Ectodermal cell (in vitro differentiated cells): ENCODE results near the gene GPRC5B.

Experiments used
- H3K27ac ChIP-seq: 2 replicates; pipeline ENCODE4 v1.7.0; 2013; ENCODE audit warnings: mild to moderate bottlenecking, low read depth, low read length; ENCODE audit not compliant: insufficient read depth, poor library complexity, severe bottlenecking
- H3K27me3 ChIP-seq: 2 replicates; pipeline ENCODE4 v1.7.0; 2013; ENCODE audit warnings: mild to moderate bottlenecking, low read length; ENCODE audit not compliant: insufficient read depth, control insufficient read depth, poor library complexity, severe bottlenecking
- H3K36me3 ChIP-seq: one replicate; pipeline ENCODE4 v1.7.0; 2013; ENCODE audit warnings: low read length; ENCODE audit not compliant: control insufficient read depth, insufficient read depth
- H3K4me1 ChIP-seq: one replicate; pipeline ENCODE4 v1.7.0; 2013; ENCODE audit warnings: low read length; ENCODE audit not compliant: control insufficient read depth, insufficient read depth
- H3K4me3 ChIP-seq: 2 replicates; pipeline ENCODE4 v1.7.0; 2013; ENCODE audit warnings: low read depth, low read length, control low read depth; ENCODE audit not compliant: insufficient read depth
- H3K9me3 ChIP-seq: 2 replicates; pipeline ENCODE4 v1.7.0; 2013; ENCODE audit warnings: mild to moderate bottlenecking, low read length, moderate library complexity; ENCODE audit not compliant: control insufficient read depth
- WGBS, 2 experiments: methylation state at CpG; one replicate each; pipeline ENCODE4 v1.1.7; 2013; ENCODE audit warnings: missing lambda C conversion rate in 2 of 2; 5-methylcytosine and 5-hydroxymethylcytosine counted together

GPRC5B gene

DNA sequence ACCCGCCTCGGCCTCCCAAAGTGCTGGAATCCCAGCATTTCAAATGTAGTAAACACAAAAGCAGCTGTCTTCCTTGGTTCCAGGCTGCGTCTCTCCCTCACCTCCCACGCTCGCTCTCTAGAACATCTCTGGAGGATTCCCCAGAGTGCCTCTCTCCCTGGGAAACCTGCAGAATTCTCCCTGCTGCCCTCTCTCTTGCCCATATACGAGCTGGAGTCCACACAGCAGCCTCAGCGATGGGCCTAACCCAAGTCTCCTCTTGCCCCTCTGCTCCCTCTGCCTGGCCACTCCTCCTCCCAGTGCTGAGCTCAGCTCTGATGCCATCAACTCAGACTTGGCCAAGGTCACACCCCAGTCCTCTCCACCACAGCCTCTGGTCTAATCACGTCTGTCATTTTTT lies 10.6 kb downstream of the GPRC5B start:
- peaks cover 17% of the 10 kb centered on the region for H3K4me1 ChIP-seq
- H3K36me3 ChIP-seq, result peaks cover 11% of the 10 kb centered on the region
- H3K27me3 ChIP-seq, result no peaks in the 10 kb centered on the region
- no peaks in the 10 kb centered on the region for H3K9me3 ChIP-seq
- no peak overlapping the region for H3K27ac ChIP-seq
- no peak overlapping the region for H3K4me3 ChIP-seq
- WGBS, 2 experiments, result 94 to 95% methylated on average over 8 of the region's 8 CpGs

DNA sequence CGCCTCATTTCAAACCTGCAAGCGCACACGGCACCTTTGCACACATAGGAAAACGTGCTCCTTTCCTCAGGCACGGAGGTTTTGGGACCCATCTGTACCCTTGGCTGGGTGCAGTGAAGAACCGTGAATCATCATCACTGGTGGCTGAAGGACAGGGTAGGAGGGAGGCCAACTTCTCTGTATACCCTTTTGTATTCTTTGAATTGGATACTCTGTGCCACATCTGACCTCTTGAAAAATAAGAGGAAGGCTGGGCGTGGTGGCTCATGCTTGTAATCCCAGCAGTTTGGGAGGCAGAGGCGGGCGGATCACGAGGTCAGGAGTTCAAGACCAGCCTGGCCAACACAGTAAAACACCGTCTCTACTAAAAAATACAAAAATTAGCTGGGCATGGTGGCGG lies 11.7 kb downstream of the GPRC5B start:
- no peaks in the 10 kb centered on the region for H3K9me3 ChIP-seq
- peaks cover 16% of the 10 kb centered on the region for H3K4me1 ChIP-seq
- no peak overlapping the region for H3K4me3 ChIP-seq
- peaks cover 11% of the 10 kb centered on the region for H3K36me3 ChIP-seq
- no peak overlapping the region for H3K27ac ChIP-seq
- H3K27me3 ChIP-seq, result no peaks in the 10 kb centered on the region
- 84 to 87% methylated on average over 12 of the region's 12 CpGs for WGBS, 2 experiments

DNA sequence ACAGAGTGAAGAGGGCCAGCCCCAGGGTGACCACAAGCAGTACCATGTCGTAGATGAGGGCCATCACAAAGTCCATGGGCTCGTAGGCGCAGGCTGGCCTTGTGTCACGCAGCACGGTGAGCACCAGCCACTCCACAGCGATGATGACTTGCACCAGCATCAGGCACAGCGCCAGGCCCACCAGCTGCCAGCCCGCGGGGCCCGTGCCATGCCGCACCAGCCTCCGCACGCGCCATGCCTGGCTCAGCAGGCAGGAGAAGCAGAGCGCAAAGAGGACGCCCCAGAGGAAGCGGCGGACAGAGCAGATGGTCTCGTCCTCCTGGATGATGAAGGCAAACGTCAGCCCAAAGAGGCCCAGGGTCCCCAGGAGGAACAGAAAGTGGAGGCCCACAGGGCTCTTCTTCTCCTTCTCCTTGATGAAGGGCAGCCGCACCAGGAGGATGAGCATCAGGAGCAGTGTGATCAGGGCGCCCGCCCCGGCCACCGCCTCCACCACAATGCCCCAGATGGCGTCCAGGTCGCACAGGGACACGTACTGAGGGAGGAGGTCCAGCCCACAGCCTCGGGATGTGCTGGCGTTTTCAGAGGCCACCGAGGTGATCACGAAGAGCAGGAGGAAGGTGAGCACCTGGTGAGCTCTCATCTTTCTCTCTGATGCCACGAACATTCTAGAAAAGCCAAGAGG lies 12.3 kb downstream of the GPRC5B start:
- Histone ChIP-seq H3K27me3 (no peaks in the 10 kb centered on the region), H3K4me1 (peaks cover 16% of the 10 kb centered on the region), H3K36me3 (peaks cover 11% of the 10 kb centered on the region), H3K9me3 (no peaks in the 10 kb centered on the region), H3K27ac (no peak overlapping the region), H3K4me3 (no peak overlapping the region)
- WGBS, 2 experiments, result 96 to 97% methylated on average over 33 of the region's 33 CpGs

- H3K36me3 ChIP-seq, result peaks cover 17% of the 10 kb centered on the region
- H3K4me1 ChIP-seq, result peaks cover 16% of the 10 kb centered on the region
- no peaks in the 10 kb centered on the region for H3K9me3 ChIP-seq
- no peak overlapping the region for H3K27ac ChIP-seq
- H3K4me3 ChIP-seq, result no peak overlapping the region
- no peaks in the 10 kb centered on the region for H3K27me3 ChIP-seq
- 96 to 97% methylated on average over 20 of the region's 20 CpGs for WGBS, 2 experiments
Measured at GRCh38 chr16:19871721-19872120, 12.9 kb downstream of the GPRC5B start.

DNA sequence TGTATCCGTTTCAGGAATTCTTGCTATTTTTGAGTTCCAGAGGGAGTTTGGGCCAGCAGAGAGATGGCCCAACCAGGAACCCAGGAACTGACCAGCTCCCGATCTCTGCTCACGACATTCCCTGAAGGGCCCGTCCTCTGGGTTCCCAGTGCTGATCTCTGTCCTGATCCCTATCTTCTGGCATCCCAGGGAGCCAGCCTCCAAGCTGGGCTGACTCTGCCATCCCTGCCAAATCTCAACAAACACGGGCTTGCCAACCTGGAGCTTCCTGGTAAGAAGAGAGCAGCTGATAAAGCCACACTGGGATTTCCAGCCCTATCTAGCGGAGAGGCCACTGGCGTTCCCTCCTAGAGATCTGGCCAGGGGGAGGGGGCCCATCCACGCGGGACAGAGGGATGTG lies 16.2 kb downstream of the GPRC5B start:
- Histone ChIP-seq H3K27me3 (no peaks in the 10 kb centered on the region), H3K9me3 (no peaks in the 10 kb centered on the region), H3K36me3 (peaks cover 20% of the 10 kb centered on the region), H3K4me1 (no peaks in the 10 kb centered on the region), H3K27ac (no peak overlapping the region), H3K4me3 (no peak overlapping the region)
- 90 to 94% methylated on average over 9 of the region's 9 CpGs for WGBS, 2 experiments

- no peaks in the 10 kb centered on the region for H3K27me3 ChIP-seq
- H3K27ac ChIP-seq, result no peak overlapping the region
- 92 to 96% methylated on average over 5 of the region's 5 CpGs for WGBS, 2 experiments
- H3K36me3 ChIP-seq, result peaks cover 9% of the 10 kb centered on the region
- H3K4me1 ChIP-seq, result peaks cover 17% of the 10 kb centered on the region
- no peaks in the 10 kb centered on the region for H3K9me3 ChIP-seq
- no peak overlapping the region for H3K4me3 ChIP-seq
Measured at GRCh38 chr16:19864566-19864965, 20.1 kb downstream of the GPRC5B start.

DNA sequence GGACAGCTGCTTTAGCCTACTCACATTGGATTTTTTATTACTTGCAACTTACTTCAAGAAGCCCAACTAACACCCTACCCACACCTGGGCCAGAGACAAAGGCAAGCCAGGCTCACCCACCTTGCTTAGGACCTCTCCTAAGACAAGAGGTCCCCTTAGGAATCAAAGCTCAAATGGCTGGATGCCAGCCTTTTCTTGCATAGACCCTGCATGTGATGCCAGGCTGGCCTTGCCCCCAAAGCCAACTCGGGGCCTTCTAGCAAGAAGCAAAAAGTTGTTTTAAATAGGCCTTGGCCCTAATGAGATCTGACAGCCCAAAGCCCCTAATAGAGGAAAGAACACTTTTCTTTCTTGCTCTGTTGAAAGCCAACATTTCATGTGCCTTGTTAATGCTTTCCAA lies 20.7 kb downstream of the GPRC5B start:
- 94 to 95% methylated on average over 1 of the region's 1 CpG for WGBS, 2 experiments
- H3K36me3 ChIP-seq, result peaks cover 9% of the 10 kb centered on the region

DNA sequence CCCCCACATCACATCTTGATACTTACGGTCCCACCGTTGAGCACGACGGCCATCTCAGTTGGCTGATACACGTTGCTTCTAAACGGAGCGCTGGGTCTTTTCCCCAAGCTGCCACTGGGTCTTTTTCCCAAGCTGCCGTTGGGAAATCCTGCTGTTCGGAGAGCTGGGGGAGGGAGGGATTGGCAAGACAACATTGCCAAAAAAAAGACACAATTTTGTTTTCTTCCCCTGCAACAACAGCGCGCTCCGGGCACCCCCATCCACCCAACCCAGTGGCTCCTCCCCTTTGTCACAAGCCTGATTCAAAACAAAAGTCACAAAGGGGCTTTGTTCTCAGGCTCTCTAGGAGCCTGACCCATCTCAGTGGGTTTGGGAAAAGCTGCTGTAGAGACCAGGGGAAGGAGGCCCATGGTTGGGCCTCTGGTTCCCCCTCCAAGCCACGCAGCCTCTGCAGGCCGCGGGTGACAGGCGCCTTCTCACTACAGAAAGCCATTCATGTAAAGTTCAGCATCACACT lies 22.8 kb downstream of the GPRC5B start:
- peak overlapping the region; percentile 97 for H3K27ac ChIP-seq
- peak overlapping the region; percentile 36 for H3K4me3 ChIP-seq
- 1% methylated on average over 16 of the region's 16 CpGs for WGBS, 2 experiments
- no peaks in the 10 kb centered on the region for H3K9me3 ChIP-seq
- H3K27me3 ChIP-seq, result no peaks in the 10 kb centered on the region
- peaks cover 5% of the 10 kb centered on the region for H3K36me3 ChIP-seq
- peaks cover 30% of the 10 kb centered on the region for H3K4me1 ChIP-seq

More for the DNA sequence above, 20.7 kb downstream of the GPRC5B start:
- H3K9me3 ChIP-seq, result no peaks in the 10 kb centered on the region
- H3K4me3 ChIP-seq, result no peak overlapping the region
- peaks cover 22% of the 10 kb centered on the region for H3K4me1 ChIP-seq
- no peak overlapping the region for H3K27ac ChIP-seq
- H3K27me3 ChIP-seq, result no peaks in the 10 kb centered on the region

GRCh38 chr16:19861133-19861532 lies 23.5 kb downstream of the GPRC5B start:
- H3K4me1 ChIP-seq, result peaks cover 30% of the 10 kb centered on the region

GRCh38 chr16:19860166-19861041 lies 24.2 kb downstream of the GPRC5B start:
- Histone ChIP-seq H3K4me3 (peak overlapping the region; percentile 36), H3K27ac (peak overlapping the region; percentile 97), H3K9me3 (no peaks in the 10 kb centered on the region), H3K27me3 (no peaks in the 10 kb centered on the region), H3K36me3 (no peaks in the 10 kb centered on the region), H3K4me1 (peaks cover 30% of the 10 kb centered on the region)
- 23 to 27% methylated on average over 20 to 21 of the region's 21 CpGs for whole genome bisulfite sequencing, 2 experiments

More at GRCh38 chr16:19861133-19861532, 23.5 kb downstream of the GPRC5B start:
- H3K36me3 ChIP-seq, result no peaks in the 10 kb centered on the region
- peak overlapping the region; percentile 36 for H3K4me3 ChIP-seq
- 26 to 30% methylated on average over 3 of the region's 3 CpGs for WGBS, 2 experiments
- no peaks in the 10 kb centered on the region for H3K9me3 ChIP-seq
- H3K27ac ChIP-seq, result peak overlapping the region; percentile 97
- no peaks in the 10 kb centered on the region for H3K27me3 ChIP-seq
